HG02870 (cell line): ENCODE measurements around the gene SNX21.
"Not testable (repeated sequence)": the region's sequence is repeated elsewhere in the genome, so short reads cannot be mapped to it uniquely, and the experiment has no call there.

ENCODE experiments used
- ATAC-seq: cut with Tn5 transposase; IDR thresholded peaks from one replicate; pipeline ENCODE4 v1.9.1; 2021; ENCODE audit warnings: mild to moderate bottlenecking, moderate library complexity; ENCODE audit not compliant: unreplicated experiment

The SNX21 gene

DNA sequence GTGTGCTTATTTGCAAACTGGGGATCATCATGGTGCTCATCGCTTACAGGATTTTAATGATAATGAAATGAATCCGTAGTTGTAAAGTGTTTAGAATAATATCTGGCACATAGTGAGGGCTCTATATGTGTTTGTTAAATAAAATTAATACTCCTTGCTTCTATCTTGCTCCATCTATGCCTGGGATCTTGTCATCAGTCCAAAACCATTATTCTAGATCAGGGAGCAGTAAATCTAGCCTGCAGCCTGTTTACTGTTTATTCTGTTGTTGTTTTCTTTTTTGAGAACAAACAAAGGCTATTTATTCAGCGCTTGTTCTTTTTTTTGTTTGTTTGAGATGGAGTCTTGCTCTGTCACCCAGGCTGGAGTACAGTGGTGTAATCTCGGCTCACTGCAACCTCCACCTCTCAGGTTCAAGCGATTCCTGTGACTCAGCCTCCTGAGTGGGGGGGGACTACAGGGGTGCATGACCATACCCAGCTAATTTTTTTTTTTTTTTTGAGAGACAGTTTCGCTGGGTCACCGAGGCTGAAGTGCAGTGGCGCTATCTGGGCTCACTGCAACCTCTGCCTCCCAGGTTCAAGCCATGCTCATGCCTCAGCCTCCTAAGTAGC lies 15.5 kb downstream of the SNX21 start:
- no peak for ATAC-seq

DNA sequence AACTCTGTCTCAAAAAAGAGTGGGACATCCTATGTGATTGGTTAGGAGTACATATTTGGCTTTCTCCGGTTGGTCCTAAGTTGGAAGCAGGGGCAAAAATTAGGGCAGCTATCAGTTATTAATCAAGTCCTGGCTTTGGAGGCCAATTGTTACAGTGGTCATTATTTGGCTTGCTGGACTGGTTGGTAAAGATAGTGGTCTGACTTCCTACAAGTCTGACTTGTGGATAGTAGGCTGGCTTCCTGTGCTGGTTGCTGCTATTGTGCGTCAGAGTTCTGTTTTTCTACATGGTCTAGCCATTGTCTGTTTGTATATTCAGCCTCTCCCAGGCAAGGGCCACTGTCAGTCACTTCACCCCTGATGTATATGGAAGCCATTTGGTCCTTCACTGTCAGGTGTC lies 16.6 kb downstream of the SNX21 start:
- no peak for ATAC-seq

DNA sequence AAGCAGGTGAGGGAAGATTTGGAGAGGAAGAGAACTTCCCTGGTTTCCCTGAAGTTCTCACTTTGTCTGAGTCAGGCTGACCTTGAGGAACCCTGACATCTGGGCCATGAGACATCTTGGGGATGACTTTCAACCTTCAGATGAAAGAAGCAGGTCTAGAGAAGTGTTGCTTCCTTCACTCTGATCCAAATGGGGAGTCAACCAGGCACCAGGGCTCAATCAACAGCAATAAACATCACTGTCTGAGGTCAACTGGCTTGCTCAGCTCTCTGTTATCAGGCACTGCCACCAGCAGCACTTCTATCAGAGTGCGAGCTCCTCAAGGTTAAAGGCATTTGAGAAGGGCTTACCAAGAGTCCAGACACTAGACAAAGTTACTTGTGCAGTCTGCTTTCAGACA lies 17.3 kb downstream of the SNX21 start:
- ATAC-seq, result no peak

DNA sequence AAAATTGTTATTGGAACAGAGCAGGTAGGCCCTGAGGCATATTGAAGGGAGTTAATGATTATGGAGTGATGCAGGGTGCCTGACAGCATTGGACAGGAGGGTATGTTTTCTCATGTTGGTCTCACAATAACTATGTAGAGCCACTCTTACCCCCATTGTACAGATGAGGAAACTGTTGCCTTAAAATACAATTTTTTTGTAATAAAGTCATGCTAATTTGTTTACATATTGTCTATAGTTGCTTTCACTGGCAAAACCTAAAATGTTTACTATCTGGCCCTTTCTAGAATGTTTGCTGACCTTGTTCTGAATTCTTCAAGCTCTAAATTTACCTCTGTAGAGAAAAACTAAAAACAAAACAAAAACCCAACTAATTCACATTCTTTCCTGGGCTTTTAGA lies 17.9 kb downstream of the SNX21 start:
- ATAC-seq, result no peak

DNA sequence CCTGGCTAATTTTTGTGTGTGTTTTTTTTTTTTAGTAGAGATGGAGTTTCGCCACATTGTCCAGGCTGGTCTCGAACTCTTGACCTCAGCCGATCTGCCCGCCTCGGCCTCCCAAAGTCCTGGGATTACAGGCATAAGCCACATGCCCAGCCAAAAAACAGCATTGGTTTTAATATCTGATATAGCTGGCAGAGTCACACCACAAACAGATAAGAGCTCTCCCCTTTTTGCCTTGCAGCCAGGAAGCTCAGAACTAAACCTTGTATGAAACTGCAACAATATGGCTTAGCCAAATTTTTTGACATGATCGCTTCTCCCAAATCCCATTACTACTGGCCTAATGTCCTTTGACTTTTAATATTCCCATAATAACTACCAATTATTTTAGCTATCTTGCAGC lies 18.7 kb downstream of the SNX21 start:
- ATAC-seq, result no peak

DNA sequence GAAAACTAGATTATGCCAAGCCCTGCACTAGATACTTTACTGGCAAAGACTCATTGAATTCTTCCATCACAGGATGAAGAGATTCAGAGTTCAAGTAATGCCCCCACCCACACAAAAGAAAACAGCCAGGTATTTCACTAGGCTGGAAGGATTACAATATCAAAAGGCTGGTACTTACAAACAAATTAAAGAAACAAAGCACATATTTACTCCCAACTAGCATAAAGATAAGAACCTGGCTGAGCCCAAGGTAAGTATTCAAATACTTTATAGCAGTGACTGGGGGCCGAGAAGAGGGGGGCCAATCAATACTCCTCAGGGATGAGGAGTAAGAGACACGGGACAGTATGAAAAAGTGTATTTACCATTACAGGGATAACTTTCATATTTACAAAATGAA lies 19.9 kb downstream of the SNX21 start:
- no peak for ATAC-seq

DNA sequence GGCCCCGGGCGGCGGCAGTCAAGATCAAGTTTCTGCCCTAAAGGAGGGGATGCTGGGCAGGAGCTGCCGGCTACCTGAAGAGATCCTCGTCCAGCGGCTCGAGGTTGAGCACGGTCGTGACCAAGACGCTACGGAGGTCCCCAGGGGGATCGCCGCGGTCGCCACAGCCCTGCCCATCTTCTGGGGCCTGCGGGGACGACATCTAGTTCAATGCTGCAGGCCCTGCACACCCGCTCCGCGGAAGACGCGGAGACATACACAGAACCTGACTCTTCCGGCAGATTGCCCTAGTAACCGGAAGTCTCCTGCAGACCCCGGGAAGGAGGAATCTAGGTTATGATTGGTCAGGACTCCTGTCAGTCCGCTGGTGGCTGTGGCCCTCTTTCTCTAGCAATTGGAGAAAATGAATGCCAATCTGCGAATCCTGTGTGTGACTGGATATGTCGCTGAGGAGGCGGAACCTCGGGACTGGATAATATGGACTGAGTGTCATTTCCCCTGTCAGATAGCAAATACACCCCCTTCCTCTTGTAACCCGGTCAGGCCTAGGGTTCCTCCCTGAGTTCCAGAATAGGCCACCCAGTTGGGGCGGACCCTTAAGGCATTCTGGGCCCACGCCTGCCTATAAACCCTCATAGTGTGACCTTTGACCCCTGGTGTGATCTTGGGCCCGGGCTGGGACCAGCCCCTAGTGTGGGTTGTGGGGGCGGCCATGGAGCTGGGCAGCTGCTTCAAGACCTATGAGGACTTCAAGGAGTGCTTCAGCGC lies 23.7 kb downstream of the SNX21 start, which contains the start of the genes ACOT8 and ZSWIM3:
Gene ACOT8, minus strand, starts transcription at position 279 of the 768 bp plus-strand sequence. Its CDS starts 77 bp downstream, at position 202.
Gene ZSWIM3, plus strand, starts transcription at position 501 of the 768 bp plus-strand sequence. Its CDS starts 212 bp downstream, at position 713.
- ATAC-seq, result peak; percentile 96

DNA sequence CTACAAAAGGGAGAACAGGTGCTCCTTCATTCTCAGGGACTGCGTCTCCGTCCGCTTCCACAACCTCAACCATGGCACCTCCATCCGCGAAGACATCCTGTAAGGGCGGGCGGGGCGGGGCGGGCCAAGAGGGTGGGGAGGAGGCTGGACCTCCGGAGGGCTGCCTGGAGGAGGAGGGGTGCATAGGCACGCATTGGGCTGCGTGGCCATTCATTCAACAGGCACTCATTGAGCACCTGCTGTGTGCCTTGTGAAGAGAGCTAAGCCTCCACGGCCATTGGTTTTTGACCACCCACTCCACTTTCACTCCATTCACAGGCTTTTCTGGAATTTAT lies 24.2 kb downstream of the SNX21 start:
- ATAC-seq, result peak; percentile 26

DNA sequence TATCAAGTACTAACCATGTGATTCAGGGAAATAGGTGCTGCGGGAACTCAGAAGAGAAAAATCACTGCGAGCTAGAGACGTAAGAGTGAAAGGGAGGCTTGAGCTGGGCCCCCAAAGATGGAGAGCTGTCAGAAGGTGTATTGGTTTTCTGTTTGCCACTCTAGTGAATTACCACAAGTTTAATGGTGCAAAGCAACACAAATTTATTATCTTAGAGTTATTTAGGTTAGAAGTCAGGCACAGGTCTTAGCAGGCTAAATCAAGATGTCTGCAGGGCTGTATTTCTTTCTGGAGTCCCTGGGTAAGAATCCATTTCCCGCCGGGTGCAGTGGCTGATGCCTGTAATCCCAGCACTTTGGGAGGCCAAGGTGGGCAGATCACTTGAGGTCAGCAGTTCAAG lies 26.3 kb downstream of the SNX21 start:
- ATAC-seq, result no peak

DNA sequence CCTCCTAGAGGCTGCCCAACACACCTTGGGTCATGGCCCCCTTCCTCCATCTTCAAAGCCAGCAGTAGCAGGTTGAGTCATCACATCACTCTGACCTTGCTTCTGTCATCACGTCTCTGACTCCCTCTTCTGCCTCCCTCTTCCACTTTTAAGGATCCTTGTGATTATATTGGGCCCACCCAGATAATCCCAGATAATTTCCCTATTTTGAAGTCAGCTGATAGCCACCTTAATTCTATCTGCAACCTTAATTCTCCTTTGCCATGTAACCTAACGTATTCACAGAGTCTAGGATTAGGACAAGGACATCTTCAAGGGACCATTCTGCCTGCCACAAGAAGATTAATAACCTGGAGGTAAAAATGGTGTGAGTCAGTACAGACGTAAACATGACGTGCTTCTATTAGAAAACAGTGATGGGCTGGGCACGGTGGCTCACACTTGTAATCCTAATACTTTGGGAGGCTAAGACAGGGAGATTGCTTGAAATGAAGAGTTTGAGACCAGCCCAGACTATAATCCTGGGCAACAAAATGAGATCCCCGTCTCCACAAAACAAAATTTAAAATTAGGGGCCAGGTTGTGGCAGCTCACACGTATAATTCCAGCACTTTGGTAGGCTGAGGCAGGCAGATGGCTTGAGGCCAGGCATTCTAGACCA lies 27.1 kb downstream of the SNX21 start:
- ATAC-seq, result no peak

DNA sequence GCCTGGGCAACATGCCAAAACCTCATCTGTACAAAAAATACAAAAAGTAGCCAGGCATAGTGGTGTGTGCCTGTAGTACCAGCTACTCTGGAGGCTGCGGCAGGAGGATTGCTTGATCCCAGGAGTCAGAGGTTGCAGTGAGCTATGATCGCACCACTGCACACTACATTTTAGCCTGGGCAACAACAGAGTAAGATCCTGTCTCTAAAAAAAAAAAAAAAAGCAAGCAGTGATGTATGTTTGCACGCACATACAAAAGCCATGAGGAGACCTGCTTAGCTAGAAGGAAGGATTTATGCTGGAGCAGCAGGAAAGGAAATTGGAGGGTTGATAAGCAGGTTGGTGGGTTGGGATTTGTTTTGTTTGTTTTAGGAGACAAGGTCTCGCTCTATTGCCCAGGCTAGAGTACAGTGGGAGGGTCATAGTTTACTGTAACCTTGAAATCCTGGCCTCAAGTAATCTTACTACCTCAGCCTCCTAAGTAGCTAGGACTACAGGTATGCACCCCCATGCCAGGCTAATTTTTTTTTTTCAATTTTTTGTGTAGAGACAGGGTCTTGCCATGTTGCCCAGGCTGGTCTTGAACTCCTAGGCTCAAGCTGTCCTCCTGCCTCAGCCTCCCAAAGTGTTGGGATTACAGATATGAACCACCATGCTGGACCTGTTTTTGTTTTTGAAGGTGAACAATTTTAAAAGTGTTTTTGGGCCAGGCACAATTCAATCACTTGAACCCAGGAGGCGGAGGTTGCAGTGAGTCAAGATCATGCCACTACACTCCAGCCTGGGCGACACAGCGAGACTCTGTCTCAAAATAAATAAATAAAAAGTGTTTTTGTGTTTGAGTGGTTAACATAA lies 27.8 kb downstream of the SNX21 start:
- ATAC-seq, result no peak

DNA sequence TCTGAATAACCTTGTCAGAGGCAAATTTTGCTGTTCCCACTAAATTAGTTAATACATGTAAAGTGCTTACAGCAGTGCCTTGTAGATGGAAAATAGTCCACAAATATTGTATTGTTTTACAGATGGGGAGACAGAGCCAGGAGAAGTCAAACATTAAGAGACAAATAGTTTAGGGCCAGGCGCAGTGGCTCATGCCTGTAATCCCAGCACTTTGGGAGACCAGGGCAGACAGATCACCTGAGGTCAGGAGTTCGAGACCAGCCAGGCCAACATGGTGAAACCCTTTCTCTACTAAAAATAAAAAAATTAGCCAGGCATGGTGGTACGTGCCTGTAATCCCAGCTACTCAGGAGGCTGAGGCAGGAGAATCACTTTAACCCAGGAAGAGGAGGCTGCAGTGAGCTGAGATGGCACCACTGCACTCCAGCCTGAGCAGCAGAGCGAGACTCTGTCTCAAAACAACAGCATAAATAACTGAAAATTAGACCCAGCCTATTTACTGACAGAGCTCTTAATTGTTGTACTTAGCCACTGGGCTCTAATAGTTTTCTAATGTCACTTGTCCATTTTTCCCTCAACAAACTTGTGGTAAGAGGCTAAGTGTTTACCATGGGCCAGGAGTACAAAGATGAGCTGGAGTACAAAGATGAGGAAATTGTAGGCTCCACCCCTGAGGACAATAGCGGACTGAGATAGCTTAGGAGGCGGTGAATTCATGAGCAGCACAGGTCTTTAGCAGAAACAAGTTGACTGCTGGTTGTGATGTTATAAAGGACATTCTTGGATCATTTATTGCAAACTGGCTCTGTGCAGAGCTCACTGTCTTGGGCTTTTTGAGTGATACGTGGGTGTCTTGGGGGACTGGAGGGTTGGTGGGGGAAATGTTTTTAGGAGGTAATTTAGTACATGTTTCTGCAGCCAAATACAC lies 30.2 kb downstream of the SNX21 start:
- no peak for ATAC-seq

DNA sequence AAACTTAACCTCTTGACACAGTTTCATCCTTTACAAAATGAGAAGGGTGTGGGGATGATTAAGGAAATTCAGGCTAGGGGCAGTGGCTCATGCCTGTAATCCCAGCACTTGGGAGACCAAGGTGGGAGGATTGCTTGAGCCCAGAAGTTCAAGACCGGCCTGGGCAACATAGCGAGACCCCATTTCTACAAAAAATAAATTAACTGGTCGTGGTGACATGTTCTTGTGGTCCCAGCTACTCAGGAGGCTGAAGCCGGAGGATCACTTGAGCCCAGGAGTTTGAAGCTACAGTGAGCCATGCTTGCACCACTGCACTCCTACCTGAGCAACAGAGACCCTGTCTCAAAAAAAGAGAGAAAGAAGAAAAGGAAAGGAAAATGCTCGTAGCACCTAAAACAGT lies 32.9 kb downstream of the SNX21 start:
- ATAC-seq, result no peak

DNA sequence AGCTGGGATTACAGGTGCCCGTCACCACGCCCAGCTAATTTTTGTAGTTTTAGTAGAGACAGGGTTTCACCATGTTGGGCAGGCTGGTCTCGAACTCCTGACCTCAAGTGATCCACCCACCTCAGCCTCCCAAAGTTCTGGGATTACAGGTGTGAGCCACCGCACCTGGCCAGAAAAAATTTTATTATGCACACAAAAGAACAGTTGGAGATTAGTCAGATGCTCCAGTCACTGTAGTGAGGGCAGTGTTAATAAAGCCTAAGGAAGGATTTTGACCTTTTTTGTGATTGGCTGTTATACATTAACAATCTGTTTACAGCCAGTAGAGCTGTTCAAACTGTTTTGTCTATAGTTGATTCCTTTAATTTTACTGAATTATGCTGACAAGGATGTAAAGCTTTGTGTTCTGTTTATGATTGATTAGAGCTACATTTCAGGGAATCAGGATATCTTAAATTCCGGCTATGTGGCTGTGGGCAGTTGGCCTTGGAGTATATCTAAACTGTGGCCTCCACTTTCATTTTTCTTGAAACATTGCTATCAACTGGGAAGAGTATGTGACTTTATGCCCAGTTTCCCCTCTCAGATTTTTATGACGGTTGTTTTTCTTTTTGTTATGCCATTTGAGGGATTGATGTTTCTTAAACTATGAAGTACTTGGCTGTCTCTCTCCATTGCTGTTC lies 33.7 kb downstream of the SNX21 start:
- ATAC-seq, result no peak

DNA sequence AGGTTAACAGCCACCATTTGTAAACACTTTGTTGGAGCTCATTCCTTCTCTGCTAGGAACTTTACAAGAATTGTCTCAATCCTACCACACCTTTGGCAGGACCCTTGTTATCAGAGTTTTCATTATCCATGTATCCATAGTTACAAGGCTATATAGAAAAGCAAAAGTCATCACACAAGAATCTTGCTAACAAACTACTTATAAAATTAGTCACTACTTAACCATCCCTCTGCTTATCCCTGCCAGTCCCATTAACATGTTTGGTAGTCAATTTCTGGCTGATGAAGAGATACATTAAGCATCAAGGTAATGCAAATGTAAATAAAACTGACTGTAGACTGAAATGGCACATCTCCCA lies 34.2 kb downstream of the SNX21 start:
- no peak for ATAC-seq

DNA sequence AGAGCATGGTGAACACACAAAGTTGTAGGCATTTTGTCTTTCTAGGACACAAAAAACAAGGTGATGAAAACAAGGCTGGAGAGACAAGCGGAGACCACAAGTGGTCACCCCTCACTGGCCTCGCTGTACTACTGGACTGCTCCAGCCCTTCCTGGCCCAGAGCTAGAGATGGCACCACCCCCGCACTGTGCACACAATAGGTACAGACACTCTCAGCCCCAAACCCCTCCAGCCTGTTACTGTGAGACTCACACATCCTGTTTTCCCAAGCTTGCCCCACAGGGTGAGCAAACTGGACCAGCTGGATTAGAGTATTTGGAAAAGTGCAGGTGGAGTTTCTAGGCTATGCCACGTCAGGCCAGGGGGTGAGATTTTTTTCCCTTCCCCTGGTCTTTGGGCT lies 39.0 kb downstream of the SNX21 start:
- no peak for ATAC-seq

DNA sequence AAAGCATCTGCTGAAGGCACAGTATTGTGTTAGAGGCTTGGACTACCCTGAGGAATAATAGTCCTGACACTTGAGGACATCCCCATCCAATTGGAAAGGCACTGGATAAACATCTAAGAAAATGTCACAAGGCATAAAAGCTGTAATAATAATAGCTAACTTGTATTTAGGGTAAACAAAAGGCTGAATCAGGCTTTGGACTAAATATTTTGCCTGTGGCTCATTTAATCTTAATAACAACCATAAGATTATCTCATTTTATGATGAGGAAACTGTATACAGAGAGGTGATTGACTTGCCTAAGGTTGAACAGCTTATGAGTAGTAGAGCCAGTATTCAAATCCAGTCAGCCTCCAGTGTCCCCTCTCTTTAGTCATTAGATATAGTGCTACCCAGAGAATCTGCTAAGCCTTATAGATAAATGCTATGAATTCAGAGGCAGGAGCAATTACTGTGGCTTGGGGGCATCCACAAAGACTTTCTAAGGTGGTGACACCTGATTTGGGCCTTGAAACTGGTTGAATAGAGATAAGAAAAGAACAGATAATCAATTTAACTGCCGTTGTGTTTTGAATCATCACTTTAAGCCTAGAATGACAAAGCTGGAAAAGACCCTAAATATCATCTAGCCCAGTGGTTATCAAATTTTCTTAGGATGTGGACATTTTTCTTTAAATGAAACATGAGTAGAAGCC lies 40.0 kb downstream of the SNX21 start:
- no peak for ATAC-seq

DNA sequence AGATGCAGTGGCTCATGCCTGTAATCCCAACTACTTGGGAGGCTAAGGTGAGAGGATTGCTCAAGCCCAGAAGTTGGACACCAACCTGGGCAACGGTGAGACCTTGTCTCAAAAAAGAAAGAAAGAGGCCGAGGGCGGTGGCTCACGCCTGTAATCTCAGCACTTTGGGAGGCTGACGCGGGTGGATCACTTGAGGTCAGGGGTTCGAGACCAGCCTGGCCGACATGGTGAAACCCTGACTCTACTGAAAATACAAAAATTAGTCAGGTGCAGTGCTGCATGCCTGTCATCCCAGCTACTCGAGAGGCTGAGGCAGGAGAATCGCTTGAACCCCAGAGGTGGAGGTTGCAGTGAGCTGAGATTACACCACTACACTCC lies 40.5 kb downstream of the SNX21 start:
- ATAC-seq, result not testable (repeated sequence)

DNA sequence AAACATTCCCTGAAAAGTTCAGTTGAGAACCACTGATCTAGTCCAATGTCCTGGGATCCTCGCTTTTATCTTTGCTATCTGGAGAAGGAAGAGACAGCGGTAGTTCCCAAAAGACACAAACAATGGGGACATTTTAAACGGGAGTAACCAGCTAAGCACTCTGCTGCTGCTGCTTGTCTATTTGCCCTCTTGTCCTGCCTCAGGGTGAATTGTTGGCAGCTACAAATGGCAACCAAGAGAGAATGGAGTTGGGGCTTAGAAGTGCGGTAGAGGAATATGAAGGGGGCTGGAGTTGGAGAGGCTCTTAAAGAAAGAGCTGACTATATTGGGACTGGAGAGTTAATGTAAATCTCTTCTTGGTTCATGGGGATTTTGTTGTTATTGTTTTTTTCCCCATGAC lies 41.0 kb downstream of the SNX21 start:
- ATAC-seq, result no peak
